GM21786 (cell line): ENCODE data around the gene UNC45A.

Source experiments
- ATAC-seq: cut with Tn5 transposase; IDR thresholded peaks from one replicate; pipeline ENCODE4 v1.9.1; 2021; ENCODE audit not compliant: unreplicated experiment

Gene UNC45A

GRCh38 chr15:90959028-90959595 lies 24.0 kb downstream of the UNC45A start:
- no peak for ATAC-seq

GRCh38 chr15:90959894-90960293 lies 24.8 kb downstream of the UNC45A start:
- ATAC-seq = no peak

- ATAC-seq = no peak
Measured at GRCh38 chr15:90960298-90961091, 25.4 kb downstream of the UNC45A start.

DNA sequence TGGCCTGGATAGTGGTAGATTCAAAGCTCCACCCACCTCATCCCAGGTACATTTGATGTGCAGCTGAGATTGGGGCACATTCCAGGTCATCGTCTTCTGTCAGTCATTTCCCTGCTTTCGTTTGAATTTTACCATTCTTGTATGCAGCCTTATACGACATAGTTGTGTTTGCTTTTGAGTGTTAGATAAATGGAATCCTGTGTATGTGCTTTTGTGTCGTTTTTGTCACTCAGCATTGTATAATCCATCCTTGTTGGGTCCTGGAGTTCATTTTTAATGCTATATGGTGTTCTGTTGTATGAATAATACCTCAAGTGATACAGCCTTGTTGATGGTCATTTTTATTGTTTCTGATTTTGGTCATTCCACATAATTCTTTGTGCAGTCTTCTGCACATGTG lies 26.9 kb downstream of the UNC45A start:
- no peak for ATAC-seq

DNA sequence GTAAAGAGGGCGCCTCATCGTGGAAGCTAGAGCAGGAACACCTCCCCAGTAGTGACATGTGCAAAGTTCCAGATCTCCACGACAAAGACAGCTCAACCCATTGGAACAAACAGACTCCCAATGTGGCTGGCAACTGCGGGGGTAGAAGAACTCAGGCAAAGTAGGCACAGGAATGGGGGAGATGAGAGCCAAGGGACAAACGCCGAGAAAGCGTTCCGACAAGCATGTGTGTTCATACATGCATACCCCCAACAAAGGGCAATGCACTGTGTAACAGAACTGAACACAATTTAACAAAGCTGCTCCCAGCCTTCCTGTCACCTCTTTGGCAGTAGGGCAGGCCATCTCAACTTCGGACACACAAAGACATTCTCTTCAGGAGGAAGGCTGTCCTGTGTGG lies 31.2 kb downstream of the UNC45A start:
- ATAC-seq = no peak

GRCh38 chr15:90967206-90967605 lies 32.1 kb downstream of the UNC45A start:
- ATAC-seq = no peak

- ATAC-seq = no peak
Measured at GRCh38 chr15:90968434-90968833, 33.3 kb downstream of the UNC45A start.

GRCh38 chr15:90970274-90970673 lies 35.2 kb downstream of the UNC45A start:
- ATAC-seq = no peak

DNA sequence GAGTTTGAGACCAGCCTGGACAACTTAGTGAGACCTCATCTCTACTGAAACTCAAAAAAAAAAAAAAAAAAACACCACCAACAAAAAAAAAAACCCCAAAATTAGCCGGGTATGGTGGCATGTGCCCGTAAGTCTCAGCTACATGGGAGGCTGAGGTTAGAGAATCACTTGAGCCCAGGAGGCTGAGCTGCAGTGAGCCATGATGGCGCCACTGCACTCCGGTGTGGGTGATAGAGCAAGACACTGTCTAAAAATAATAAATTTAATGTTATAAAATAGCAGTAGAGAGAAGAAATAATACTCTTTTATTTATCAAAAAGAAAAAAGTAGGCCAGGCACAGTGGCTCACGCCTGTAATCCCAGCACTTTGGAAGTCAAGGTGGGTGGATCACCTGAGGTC lies 37.0 kb downstream of the UNC45A start:
- ATAC-seq = no peak

- no peak for ATAC-seq
Measured at GRCh38 chr15:90974216-90974615, 39.1 kb downstream of the UNC45A start.

DNA sequence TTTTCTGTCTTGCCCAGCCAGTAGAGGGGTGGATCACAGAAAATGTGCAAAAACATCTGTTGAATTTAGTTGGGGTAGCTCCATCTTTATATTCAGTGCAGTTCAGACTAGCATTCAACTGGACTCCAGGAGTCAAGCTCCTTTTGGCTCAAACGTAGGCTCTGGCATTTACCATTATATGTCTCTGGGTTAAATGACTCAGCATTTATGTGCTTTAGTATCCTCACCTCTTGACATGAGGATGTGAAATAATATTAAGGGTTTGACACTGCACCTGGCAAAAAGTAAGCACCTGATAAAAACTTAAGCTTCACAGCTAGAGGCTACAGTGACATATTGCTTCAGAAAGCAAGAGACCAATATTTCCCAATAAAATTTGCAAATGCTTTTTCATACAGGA lies 44.5 kb downstream of the UNC45A start:
- ATAC-seq = no peak

- ATAC-seq = peak; percentile 84
Measured at GRCh38 chr15:90981681-90982080, 46.6 kb downstream of the UNC45A start.

GRCh38 chr15:90982135-90982534 lies 47.0 kb downstream of the UNC45A start:
- no peak for ATAC-seq

- peak; percentile 63 for ATAC-seq
Measured at GRCh38 chr15:90986790-90987507, 51.9 kb downstream of the UNC45A start.

DNA sequence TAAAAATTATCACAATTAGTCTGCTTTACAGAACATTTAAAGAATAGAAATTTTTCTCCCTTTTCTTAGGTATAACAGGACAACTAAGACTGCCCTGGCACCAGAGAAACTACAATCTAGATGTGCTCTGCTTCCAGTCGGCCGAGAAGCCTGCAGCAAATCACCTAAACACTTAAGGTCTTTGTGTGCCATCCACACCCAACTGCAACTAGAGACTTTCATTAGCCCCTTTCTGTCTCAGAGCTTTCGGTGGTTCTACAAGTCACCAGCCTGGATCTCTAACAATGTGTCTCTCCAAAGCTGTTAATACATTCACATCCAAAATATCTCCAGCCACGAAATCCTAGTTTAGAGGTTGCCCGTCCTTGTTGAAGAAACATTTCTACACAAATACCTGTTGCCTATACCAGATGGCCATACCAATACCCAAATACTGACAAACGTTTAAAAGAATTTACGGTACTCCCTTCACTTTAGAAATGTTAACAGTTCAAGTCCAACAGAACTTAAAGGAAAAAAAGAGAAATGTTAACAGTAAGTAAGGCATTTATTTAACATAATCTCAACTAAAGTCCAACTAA lies 52.6 kb downstream of the UNC45A start:
- no peak for ATAC-seq

DNA sequence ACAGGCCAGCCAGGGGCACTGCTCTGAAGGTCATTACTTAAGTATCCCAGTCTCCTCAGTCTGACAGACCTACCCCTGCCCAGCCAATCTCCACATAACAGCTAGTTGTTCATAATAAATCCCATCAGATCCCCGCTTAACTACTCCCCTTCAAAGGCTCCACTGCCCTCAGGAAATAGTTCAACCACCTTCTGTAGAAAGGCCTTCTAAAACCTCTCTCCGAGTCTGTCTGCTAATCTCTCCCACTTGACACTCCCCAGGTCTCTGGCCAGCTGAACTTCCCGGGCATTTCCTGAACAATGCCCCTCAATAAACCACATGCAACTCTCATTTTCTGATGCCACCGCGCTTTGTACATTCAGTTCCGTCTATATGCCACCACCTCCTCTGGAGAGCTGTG lies 53.2 kb downstream of the UNC45A start:
- no peak for ATAC-seq

- ATAC-seq = no peak
Measured at GRCh38 chr15:90989040-90989768, 54.1 kb downstream of the UNC45A start.

DNA sequence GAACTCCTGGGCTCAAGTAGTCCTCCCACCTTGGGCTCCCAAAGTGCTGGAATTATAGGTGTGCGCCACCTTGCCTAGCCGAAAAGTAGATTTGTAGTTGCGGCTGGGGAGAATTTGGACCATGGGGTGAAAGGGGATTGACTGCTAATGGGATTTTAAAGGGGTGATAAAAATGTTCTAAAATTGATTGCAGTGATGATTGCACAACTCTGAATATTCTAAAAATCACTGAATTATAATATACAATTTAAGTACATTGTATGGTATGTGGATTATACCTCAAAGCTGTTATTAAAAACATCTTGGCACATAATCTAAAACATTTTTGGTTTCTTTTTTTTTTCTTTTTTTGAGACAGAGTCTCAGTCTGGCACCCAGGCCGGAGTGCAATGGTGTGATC lies 55.4 kb downstream of the UNC45A start:
- ATAC-seq = no peak

- ATAC-seq = no peak
Measured at GRCh38 chr15:90991587-90992285, 56.7 kb downstream of the UNC45A start.

DNA sequence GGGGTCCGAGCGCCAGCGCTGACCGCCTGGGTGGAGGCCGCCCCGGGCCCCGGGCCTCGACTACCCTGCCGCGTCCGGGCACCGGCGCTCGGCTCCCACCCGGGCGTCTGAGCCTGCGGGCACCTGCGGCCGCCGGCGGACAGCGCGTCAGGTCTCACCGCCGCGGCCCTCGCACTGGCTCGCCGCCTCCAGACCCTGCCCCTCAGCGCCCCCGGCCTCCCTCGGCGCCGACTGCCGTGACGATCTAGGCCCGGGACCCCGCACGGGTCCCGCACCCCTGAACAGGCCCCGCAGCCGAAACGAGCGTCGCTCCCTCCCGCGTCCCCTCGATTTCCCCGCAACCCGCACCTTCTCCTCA lies 59.0 kb downstream of the UNC45A start:
- ATAC-seq = peak; percentile 2
